Measurements from ENCODE around the gene GOLGA6L7. TPM values are rescaled to one million over a fixed set of nuclear protein-coding genes. Genes with fewer than 3 reads are reported as not detected.

GOLGA6L7 gene
- total and polyA plus RNA-seq, 2 of the 13 experiments (the other 11 are each of a cell fraction or from before 2014, with no cell fraction given) = not detected

DNA sequence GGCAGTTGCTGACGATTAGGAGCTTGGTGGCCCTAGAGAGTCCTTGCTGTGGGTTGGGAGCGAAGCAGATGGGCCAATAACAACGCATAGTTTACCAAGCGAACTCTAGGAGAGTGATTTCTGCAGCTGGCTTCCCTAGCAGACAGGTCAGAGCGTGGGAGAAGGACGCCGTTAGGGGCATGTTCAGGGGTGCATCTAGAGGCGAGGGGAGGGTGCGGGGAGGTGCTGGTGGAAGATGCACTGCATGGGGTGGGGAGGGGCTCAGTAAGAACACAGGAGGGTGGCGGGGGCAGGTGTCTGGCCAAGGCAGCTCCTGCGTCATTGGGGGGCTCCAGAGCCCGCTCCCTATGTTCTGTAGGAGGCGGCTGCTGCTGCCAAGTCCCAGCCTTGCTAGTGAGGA lies 46.2 kb upstream of the GOLGA6L7 start:
- H3K4me1 ChIP-seq (ENCODE audit: insufficient read depth, low read length) = peaks cover 13% of the 10 kb centered on the region
- no peak overlapping the region for H3K9ac ChIP-seq (ENCODE audit: insufficient read depth, low read depth, low read length)
- H3K4me2 ChIP-seq (ENCODE audit: low read depth, low read length) = no peak overlapping the region
- H3K27me3 ChIP-seq (ENCODE audit: control insufficient read depth in 1 of 2, insufficient read depth in 2 of 2, low read length in 2 of 2) = peaks cover 0 to 5% of the 10 kb centered on the region in 2 experiments; a peak in 1 of 5 replicates
- FAIRE-seq = no peak
- 71% methylated on average over 13 of the region's 13 CpGs for WGBS (ENCODE audit: low lambda C conversion rate)
- H3K4me3 ChIP-seq (replicated peaks in 1 of 3; ENCODE audit: insufficient read depth in 1 of 3, low read depth in 2 of 3, low read length in 3 of 3) = no peak overlapping the region
- no peak for DNase-seq (ENCODE audit: low spot score)
- no peak for TF ChIP-seq MIER2 (CRISPR knock-in tag; IDR thresholded peaks at IDR 0.05)
- no peak for TF ChIP-seq SOX13 (IDR thresholded peaks at IDR 0.05)
- no peak for TF ChIP-seq SOX13 (CRISPR knock-in tag; conservative IDR thresholded peaks at IDR 0.05 in 1 of 2, IDR thresholded peaks at IDR 0.05 in 1 of 2)
- TF ChIP-seq SSRP1 (CRISPR knock-in tag; IDR thresholded peaks at IDR 0.05) = no peak
- TF ChIP-seq GLI4 (CRISPR knock-in tag; IDR thresholded peaks at IDR 0.05; ENCODE audit: borderline replicate concordance) = no peak
- TF ChIP-seq NFYC (CRISPR knock-in tag; IDR thresholded peaks at IDR 0.05) = no peak
- TF ChIP-seq, protein P1, sequence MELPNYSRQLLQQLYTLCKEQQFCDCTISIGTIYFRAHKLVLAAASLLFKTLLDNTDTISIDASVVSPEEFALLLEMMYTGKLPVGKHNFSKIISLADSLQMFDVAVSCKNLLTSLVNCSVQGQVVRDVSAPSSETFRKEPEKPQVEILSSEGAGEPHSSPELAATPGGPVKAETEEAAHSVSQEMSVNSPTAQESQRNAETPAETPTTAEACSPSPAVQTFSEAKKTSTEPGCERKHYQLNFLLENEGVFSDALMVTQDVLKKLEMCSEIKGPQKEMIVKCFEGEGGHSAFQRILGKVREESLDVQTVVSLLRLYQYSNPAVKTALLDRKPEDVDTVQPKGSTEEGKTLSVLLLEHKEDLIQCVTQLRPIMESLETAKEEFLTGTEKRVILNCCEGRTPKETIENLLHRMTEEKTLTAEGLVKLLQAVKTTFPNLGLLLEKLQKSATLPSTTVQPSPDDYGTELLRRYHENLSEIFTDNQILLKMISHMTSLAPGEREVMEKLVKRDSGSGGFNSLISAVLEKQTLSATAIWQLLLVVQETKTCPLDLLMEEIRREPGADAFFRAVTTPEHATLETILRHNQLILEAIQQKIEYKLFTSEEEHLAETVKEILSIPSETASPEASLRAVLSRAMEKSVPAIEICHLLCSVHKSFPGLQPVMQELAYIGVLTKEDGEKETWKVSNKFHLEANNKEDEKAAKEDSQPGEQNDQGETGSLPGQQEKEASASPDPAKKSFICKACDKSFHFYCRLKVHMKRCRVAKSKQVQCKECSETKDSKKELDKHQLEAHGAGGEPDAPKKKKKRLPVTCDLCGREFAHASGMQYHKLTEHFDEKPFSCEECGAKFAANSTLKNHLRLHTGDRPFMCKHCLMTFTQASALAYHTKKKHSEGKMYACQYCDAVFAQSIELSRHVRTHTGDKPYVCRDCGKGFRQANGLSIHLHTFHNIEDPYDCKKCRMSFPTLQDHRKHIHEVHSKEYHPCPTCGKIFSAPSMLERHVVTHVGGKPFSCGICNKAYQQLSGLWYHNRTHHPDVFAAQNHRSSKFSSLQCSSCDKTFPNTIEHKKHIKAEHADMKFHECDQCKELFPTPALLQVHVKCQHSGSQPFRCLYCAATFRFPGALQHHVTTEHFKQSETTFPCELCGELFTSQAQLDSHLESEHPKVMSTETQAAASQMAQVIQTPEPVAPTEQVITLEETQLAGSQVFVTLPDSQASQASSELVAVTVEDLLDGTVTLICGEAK (IDR thresholded peaks at IDR 0.05) = no peak
- TF ChIP-seq, protein P1 (CRISPR knock-in tag; IDR thresholded peaks at IDR 0.05) = no peak
- no peak for TF ChIP-seq REXO4 (CRISPR knock-in tag; IDR thresholded peaks at IDR 0.05; ENCODE audit: borderline replicate concordance)
- no peak for TF ChIP-seq CBX1 (IDR thresholded peaks at IDR 0.05; ENCODE audit: low read depth)
- in situ Hi-C loops (cut with HindIII; ENCODE audit: extremely low pct_ligation_motif_present, low pct_unique_long_range_greater_than_20kb) (no loop called here), intact Hi-C loops (cut with micrococcal nuclease; ENCODE audit: unreplicated experiment) (no loop called here)
- H3K27ac ChIP-seq (ENCODE audit: extremely low read length, insufficient read depth, low read length) = no peak overlapping the region
- H4K20me1 ChIP-seq (ENCODE audit: insufficient read depth, low read length) = no peaks in the 10 kb centered on the region
- no TSS peak for BruUV-seq (replicated peaks)
- H3K9me3 ChIP-seq (ENCODE audit: low read length) = no peaks in the 10 kb centered on the region
- ChIA-PET POLR2A (no interaction called here), CTCF (ENCODE audit: low intra/inter-chr PET ratio, low total read pairs) (no interaction called here)
- H3K36me3 ChIP-seq (replicated peaks in 1 of 2; ENCODE audit: control insufficient read depth in 1 of 2, insufficient read depth in 2 of 2, low read length in 2 of 2) = no peaks in the 10 kb centered on the region
- H3K79me2 ChIP-seq (ENCODE audit: insufficient read depth, low read length) = no peaks in the 10 kb centered on the region
- H2AFZ ChIP-seq (ENCODE audit: low read length) = no peak overlapping the region
- ATAC-seq = no peak

Measured in HepG2 (cell line).